RWPE1 (cell line): ENCODE measurements around the gene IGSF22.
"Not testable (repeated sequence)": the region's sequence is repeated elsewhere in the genome, so short reads cannot be mapped to it uniquely, and the experiment has no call there.

Experiments used
- CTCF ChIA-PET: fragments of 350-600 bp; sonication (Branson Sonifier 250); formaldehyde crosslinking; extraction: SDS; loops from one replicate; lab custom pipeline; 2021; lab: Yijun Ruan, JAX
- POLR2A ChIA-PET: fragments of 400-600 bp; formaldehyde crosslinking; extraction: SDS; loops from one replicate; lab custom pipeline; 2020; ENCODE audit warnings: antibody characterized with exemption; ENCODE audit not compliant: low non-redundant PET; lab: Yijun Ruan, JAX
- DNase-seq: peaks from one replicate; pipeline ENCODE4 v3.0.0; 2012; ENCODE audit warnings: low spot score
- H3K27ac ChIP-seq: fragments of 450-650 bp; 2 replicates; pipeline ENCODE4 v1.5.1; 2017
- CTCF ChIP-seq: fragments of 450-650 bp; conservative IDR thresholded peaks from 2 replicates; pipeline ENCODE4 v1.5.1; 2017; ENCODE audit warnings: low read depth, mild to moderate bottlenecking

The IGSF22 gene

DNA sequence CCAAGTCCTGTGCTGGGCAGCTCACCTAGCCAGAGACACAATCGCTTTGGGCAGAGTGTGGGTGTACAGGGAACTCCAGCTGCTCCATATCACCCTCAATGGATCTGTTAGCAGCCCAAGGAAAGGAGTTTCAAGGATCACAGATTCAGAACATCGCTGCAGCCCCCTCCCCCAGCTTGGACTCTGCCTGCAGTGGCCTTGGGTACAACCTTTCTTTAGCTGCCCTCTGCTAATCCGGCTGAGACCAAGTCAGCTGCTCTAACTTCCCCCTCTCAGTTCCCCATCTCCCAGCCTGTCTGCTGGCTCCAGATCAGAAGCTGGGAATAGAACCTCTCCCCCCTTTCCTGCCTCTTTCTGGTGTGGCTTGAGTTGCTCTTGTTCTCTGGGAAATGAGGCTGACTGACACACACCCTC, 26.1 kb downstream of the IGSF22 start:
- ChIA-PET POLR2A (no interaction called here), CTCF (interaction anchor here (0.5 to 0.6 kb wide), 2 partner anchors 17 to 22 kb away, joined by 3 read pairs; no protein-coding TSS in a partner anchor)
- TF ChIP-seq CTCF: no peak
- H3K27ac ChIP-seq: no peak overlapping the region
- no peak for DNase-seq

DNA sequence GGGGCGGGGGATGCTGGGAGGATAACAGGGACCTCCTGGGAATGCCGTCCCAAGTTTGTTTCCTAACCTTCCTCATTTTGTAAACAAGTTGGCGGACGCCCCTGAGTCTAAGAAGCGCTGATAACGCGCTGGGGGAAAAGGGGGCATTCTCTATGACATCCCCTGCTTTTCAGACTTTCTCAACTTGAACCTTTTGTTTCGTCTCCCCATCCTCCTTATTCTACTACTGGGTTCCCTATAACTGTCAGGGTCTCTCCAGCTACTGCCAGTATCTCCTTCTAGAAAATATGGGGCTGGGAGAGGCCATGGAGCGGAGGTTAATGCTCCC, 26.8 kb downstream of the IGSF22 start:
- CTCF ChIA-PET: no interaction called here
- POLR2A ChIA-PET: no interaction called here

DNA sequence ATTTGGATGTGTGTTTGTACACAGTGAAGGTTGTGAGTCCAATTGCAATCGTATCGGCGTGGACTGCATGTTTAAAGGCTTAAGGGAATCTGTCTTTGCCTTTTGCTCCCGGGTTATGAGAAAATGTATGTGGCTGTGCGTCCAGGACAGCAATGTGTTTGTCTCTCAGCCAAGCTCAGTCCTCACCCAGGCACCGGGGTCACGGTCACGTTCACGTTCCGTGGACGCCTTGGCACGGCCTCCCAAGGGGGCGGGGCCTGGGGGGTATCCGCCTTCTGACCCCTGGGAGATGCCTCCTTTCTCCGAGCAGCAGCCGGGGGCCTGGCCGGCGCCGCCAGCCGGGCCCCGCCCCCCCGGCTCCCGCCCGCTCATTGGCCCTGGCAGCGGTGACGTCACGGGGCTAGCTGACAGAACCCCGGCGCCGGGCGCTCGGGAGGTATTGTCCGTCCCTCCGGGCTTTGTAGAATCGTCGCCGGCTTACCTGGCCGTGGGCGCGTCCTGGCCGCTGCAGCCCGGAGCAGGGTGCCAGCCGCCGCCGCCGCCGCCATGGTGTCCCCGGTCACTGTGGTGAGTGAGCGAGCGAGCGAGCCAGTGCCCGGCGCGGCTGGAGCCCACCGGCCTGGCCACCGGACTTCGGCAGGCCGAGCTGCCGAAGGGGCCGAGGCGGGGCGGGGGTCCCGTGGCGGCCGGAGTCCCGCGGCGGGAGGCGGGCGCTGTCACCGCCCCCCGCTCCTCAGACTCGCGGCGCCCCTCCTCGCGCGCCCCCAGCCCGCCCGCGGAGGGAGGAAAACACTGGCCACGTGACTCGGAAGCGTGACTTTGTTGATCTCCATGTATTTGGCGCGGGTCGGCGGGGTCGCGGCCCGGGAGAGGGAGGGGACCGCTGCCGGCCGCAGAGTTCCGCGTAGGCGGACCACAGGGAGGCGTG, 27.4 kb downstream of the IGSF22 start, which contains the start of gene TMEM86A:
Gene TMEM86A, plus strand, starts transcription at position 439 of the 928 bp plus-strand sequence. Its CDS starts 108 bp downstream, at position 547.
- CTCF ChIA-PET: interaction anchor here (0.6 kb wide), 1 partner anchor 63 kb away, joined by 4 read pairs; no protein-coding TSS in a partner anchor
- POLR2A ChIA-PET: no interaction called here
- H3K27ac ChIP-seq: no peak within 1 kb of the TSS
- no peak for TF ChIP-seq CTCF
- peak; percentile 88 for DNase-seq

More for the DNA sequence above, 26.8 kb downstream of the IGSF22 start:
- H3K27ac ChIP-seq: no peak overlapping the region
- TF ChIP-seq CTCF: no peak
- DNase-seq: no peak

- ChIA-PET POLR2A (no interaction called here), CTCF (interaction anchor here (0.6 kb wide), 1 partner anchor 62 kb away, joined by 4 read pairs; no protein-coding TSS in a partner anchor)
- no peak for TF ChIP-seq CTCF
Observed at GRCh38 chr11:18697576-18697975, 28.4 kb downstream of the IGSF22 start.

GRCh38 chr11:18696638-18697225, 29.3 kb downstream of the IGSF22 start:
- ChIA-PET CTCF (no interaction called here), POLR2A (no interaction called here)
- DNase-seq: no peak
- no peak for TF ChIP-seq CTCF
- no peak overlapping the region for H3K27ac ChIP-seq

More at GRCh38 chr11:18697576-18697975, 28.4 kb downstream of the IGSF22 start:
- no peak for DNase-seq
- H3K27ac ChIP-seq: no peak overlapping the region

GRCh38 chr11:18692941-18693760, 32.8 kb downstream of the IGSF22 start:
- TF ChIP-seq CTCF: no peak
- no peak for DNase-seq
- H3K27ac ChIP-seq: no peak overlapping the region
- ChIA-PET CTCF (no interaction called here), POLR2A (no interaction called here)

GRCh38 chr11:18691467-18692140, 34.4 kb downstream of the IGSF22 start:
- DNase-seq, CTCF ChIA-PET, H3K27ac ChIP-seq, POLR2A ChIA-PET: not testable (repeated sequence)
